Keratinocyte (primary cell): ENCODE results near the gene CBARP. TPM values are rescaled to one million over a fixed set of nuclear protein-coding genes. Genes with fewer than 3 reads are reported as not detected.
A peak's percentile ranks its signal among the peaks of the same experiment; 100 is the strongest.

Experiments used
- DNase-seq: peaks from one replicate; pipeline ENCODE4 v3.0.0-alpha.2; 2011; ENCODE audit warnings: low read depth, missing footprints, low spot score
- FAIRE-seq: peaks from 2 replicates; lab custom pipeline; 2011; peaks lifted over from hg19 to GRCh38; lab: Jason Lieb, UNC
- H2AFZ ChIP-seq: 2 replicates; pipeline ENCODE4 v1.6.0; 2012; ENCODE audit warnings: low read length, control low read depth, inconsistent platforms; ENCODE audit not compliant: control insufficient read depth
- H3K27ac ChIP-seq: 2 replicates; pipeline ENCODE4 v1.5.1; 2011; ENCODE audit warnings: low read length; ENCODE audit not compliant: control insufficient read depth, insufficient read depth
- H3K27me3 ChIP-seq: 3 replicates; pipeline ENCODE4 v1.6.0; 2011; ENCODE audit warnings: low read length; ENCODE audit not compliant: control insufficient read depth, insufficient read depth; ENCODE audit errors: extremely low read depth
- H3K36me3 ChIP-seq, 2 experiments: 2 replicates in 1 of 2; 3 replicates in 1 of 2; pipeline ENCODE4 v1.5.1; 2011; ENCODE audit warnings: low read length in 2 of 2, mild to moderate bottlenecking in 1 of 2; ENCODE audit not compliant: control insufficient read depth in 2 of 2, insufficient read depth in 2 of 2; ENCODE audit errors: extremely low read depth in 1 of 2
- H3K4me1 ChIP-seq: 3 replicates; pipeline ENCODE4 v1.5.1; 2011; ENCODE audit warnings: low read length; ENCODE audit not compliant: control insufficient read depth, insufficient read depth; ENCODE audit errors: extremely low read depth
- H3K4me2 ChIP-seq: 3 replicates; pipeline ENCODE4 v1.6.0; 2011; ENCODE audit warnings: low read depth, low read length; ENCODE audit not compliant: control insufficient read depth, insufficient read depth; ENCODE audit errors: extremely low read depth
- H3K4me3 ChIP-seq, 3 experiments: fragments of 200-600 bp in 1 of 3; sonication (generic) in 1 of 3; 2 replicates in 2 of 3; 3 replicates in 1 of 3; pipeline ENCODE4 v1.5.1; 2011 to 2016; ENCODE audit warnings: low read length in 3 of 3, mild to moderate bottlenecking in 3 of 3, control low read depth in 2 of 3, inconsistent platforms in 1 of 3, low read depth in 1 of 3, mixed read lengths in 1 of 3, mixed run types in 1 of 3, moderate library complexity in 1 of 3; ENCODE audit not compliant: control insufficient read depth in 2 of 3, insufficient read depth in 2 of 3; ENCODE audit errors: extremely low read depth in 1 of 3
- H3K79me2 ChIP-seq: 2 replicates; pipeline ENCODE4 v1.6.0; 2012; ENCODE audit warnings: low read length; ENCODE audit not compliant: control insufficient read depth, insufficient read depth
- H3K9ac ChIP-seq: 3 replicates; pipeline ENCODE4 v1.6.0; 2011; ENCODE audit warnings: low read length; ENCODE audit not compliant: control insufficient read depth, insufficient read depth; ENCODE audit errors: extremely low read depth
- H3K9me1 ChIP-seq: 3 replicates; pipeline ENCODE4 v1.6.0; 2011; ENCODE audit warnings: low read length; ENCODE audit not compliant: control insufficient read depth, insufficient read depth; ENCODE audit errors: extremely low read depth
- H3K9me3 ChIP-seq: 2 replicates; pipeline ENCODE4 v1.5.1; 2012; ENCODE audit warnings: low read depth, low read length; ENCODE audit not compliant: control insufficient read depth
- H4K20me1 ChIP-seq: 3 replicates; pipeline ENCODE4 v1.6.0; 2011; ENCODE audit warnings: low read length; ENCODE audit not compliant: control insufficient read depth, insufficient read depth; ENCODE audit errors: extremely low read depth
- CTCF ChIP-seq, 3 experiments: IDR thresholded peaks in 1 of 3; conservative IDR thresholded peaks in 1 of 3; optimal IDR thresholded peaks in 1 of 3; 2 replicates in 2 of 3; 3 replicates in 1 of 3; pipeline versions ENCODE3 to v1.5.1; 2011; ENCODE audit warnings: low read length in 3 of 3, mild to moderate bottlenecking in 3 of 3, moderate library complexity in 2 of 3, control low read depth in 1 of 3, inconsistent platforms in 1 of 3; ENCODE audit not compliant: insufficient read depth in 2 of 3; ENCODE audit errors: extremely low read depth in 1 of 3
- EZH2 ChIP-seq: IDR thresholded peaks from one replicate; pipeline ENCODE4 v1.6.1; 2012; ENCODE audit warnings: inconsistent platforms, mild to moderate bottlenecking, low read length, moderate library complexity
- dilution Hi-C: fragments of 300-500 bp; cut with MboI; formaldehyde crosslinking; loops from one replicate; pipeline ENCODE4 v1.7.0; 2020; ENCODE audit warnings: low sequenced_read_pairs; ENCODE audit not compliant: extremely low pct_ligation_motif_present
- polyA plus RNA-seq, 5 experiments: library from polyadenylated mRNA; depleted of rRNA in 3 of 5; stranded (reverse) in 3 of 5; stranded (forward) in 1 of 5; unstranded in 1 of 5; fragments of >200 nt; gene quantifications; 1 replicate in 1 of 5; 2 replicates in 3 of 5; 3 replicates in 1 of 5; pipeline versions ENCODE4 v1.2.1 to v1.2.3, GENCODE V29; 2011 to 2012; ENCODE audit warnings: missing spikeins in 2 of 5, low read depth in 1 of 5, low replicate concordance in 1 of 5

CBARP gene
- polyA plus RNA-seq, 1 donor (not counting 4 experiments of a cell fraction or from before 2014, with no cell fraction given): 0.93 TPM

- dilution Hi-C loops: no loop called here
- peaks cover 4% of the 10 kb centered on the region for H3K27me3 ChIP-seq
- H3K9me1 ChIP-seq: peaks cover 2% of the 10 kb centered on the region
- no peak for TF ChIP-seq EZH2
- TF ChIP-seq CTCF (optimal IDR thresholded peaks at IDR 0.05 in 1 of 3, IDR thresholded peaks at IDR 0.05 in 1 of 3, conservative IDR thresholded peaks at IDR 0.05 in 1 of 3; ENCODE audit: extremely low read depth in 1 of 3, insufficient read depth in 2 of 3, low read length in 3 of 3): no peak
- peak overlapping the region; percentile 88 for H3K9ac ChIP-seq
- peaks cover 6% of the 10 kb centered on the region for H3K79me2 ChIP-seq
- H3K4me3 ChIP-seq: peak overlapping the region; percentile 76 to 90 (median 90)
- FAIRE-seq (no peak), DNase-seq (no peak)
- peaks cover 70% of the 10 kb centered on the region for H3K4me1 ChIP-seq
- H4K20me1 ChIP-seq: peaks cover 5% of the 10 kb centered on the region
- H3K9me3 ChIP-seq: no peaks in the 10 kb centered on the region
- H3K27ac ChIP-seq: peak overlapping the region; percentile 89
- H2AFZ ChIP-seq: no peak overlapping the region
- H3K36me3 ChIP-seq: peaks cover 4 to 15% of the 10 kb centered on the region in 2 experiments
- peak overlapping the region; percentile 96 for H3K4me2 ChIP-seq
Measured at GRCh38 chr19:1262623-1263123, 24.9 kb upstream of the CBARP start.

- TF ChIP-seq CTCF (optimal IDR thresholded peaks at IDR 0.05 in 1 of 3, IDR thresholded peaks at IDR 0.05 in 1 of 3, conservative IDR thresholded peaks at IDR 0.05 in 1 of 3; ENCODE audit: extremely low read depth in 1 of 3, insufficient read depth in 2 of 3, low read length in 3 of 3) (no peak), EZH2 (no peak)
- peaks cover 2% of the 10 kb centered on the region for H3K9me1 ChIP-seq
- DNase-seq (no peak), FAIRE-seq (no peak)
- peak overlapping the region; percentile 89 for H3K27ac ChIP-seq
- no peaks in the 10 kb centered on the region for H3K9me3 ChIP-seq
- H3K9ac ChIP-seq: peak overlapping the region; percentile 88
- no peak overlapping the region for H2AFZ ChIP-seq
- H4K20me1 ChIP-seq: peaks cover 6% of the 10 kb centered on the region
- no peaks in the 10 kb centered on the region for H3K27me3 ChIP-seq
- H3K79me2 ChIP-seq: peaks cover 9% of the 10 kb centered on the region
- peaks cover 7 to 21% of the 10 kb centered on the region in 2 experiments for H3K36me3 ChIP-seq
- dilution Hi-C loops: no loop called here
- peaks cover 68% of the 10 kb centered on the region for H3K4me1 ChIP-seq
- H3K4me2 ChIP-seq: peak overlapping the region; percentile 96
- peak overlapping the region; percentile 76 to 90 (median 90) for H3K4me3 ChIP-seq
Measured at GRCh38 chr19:1261798-1262622, 24.2 kb upstream of the CBARP start.
